Measurements from ENCODE around the gene ZFYVE26.

- TF ChIP-seq CTCF (conservative IDR thresholded peaks at IDR 0.05; ENCODE audit: low read depth, low read length) (no peak), EZH2 (IDR thresholded peaks at IDR 0.05; ENCODE audit: borderline replicate concordance, low read depth, low read length, poor library complexity, severe bottlenecking) (no peak)
Observed at GRCh38 chr14:67821121-67821520, 4.7 kb upstream of the ZFYVE26 start.

All from A673 (cell line).